ENCODE results near the gene ZBTB12.

ZBTB12 gene

GRCh38 chr6:31930962-31931361, 29.1 kb upstream of the ZBTB12 start:
- no peak overlapping the region for H3K27ac ChIP-seq
- TF ChIP-seq CTCF (conservative IDR thresholded peaks at IDR 0.05): no peak

GRCh38 chr6:31928672-31928939, 26.7 kb upstream of the ZBTB12 start:
- no peak for TF ChIP-seq CTCF (conservative IDR thresholded peaks at IDR 0.05)
- H3K27ac ChIP-seq: no peak overlapping the region

GRCh38 chr6:31927863-31928671, 26.2 kb upstream of the ZBTB12 start:
- H3K27ac ChIP-seq: no peak overlapping the region
- TF ChIP-seq CTCF (conservative IDR thresholded peaks at IDR 0.05): no peak

GRCh38 chr6:31927242-31927862, 25.5 kb upstream of the ZBTB12 start, which contains the start of gene C2:
C2 (plus strand) TSS chr6:31927717; CDS start chr6:31927753, 36 bp downstream.
- TF ChIP-seq CTCF (conservative IDR thresholded peaks at IDR 0.05): no peak
- H3K27ac ChIP-seq: no peak within 1 kb of the TSS

GRCh38 chr6:31922942-31923341, 21.1 kb upstream of the ZBTB12 start:
- H3K27ac ChIP-seq: no peak overlapping the region
- TF ChIP-seq CTCF (conservative IDR thresholded peaks at IDR 0.05): no peak

- peak overlapping the region; percentile 56 for H3K27ac ChIP-seq
- TF ChIP-seq CTCF (conservative IDR thresholded peaks at IDR 0.05): no peak
Observed at GRCh38 chr6:31920811-31921210, 18.9 kb upstream of the ZBTB12 start.

GRCh38 chr6:31919624-31920303, 17.9 kb upstream of the ZBTB12 start:
- TF ChIP-seq CTCF (conservative IDR thresholded peaks at IDR 0.05): no peak

More at GRCh38 chr6:31919624-31920303, 17.9 kb upstream of the ZBTB12 start:
- H3K27ac ChIP-seq: peak overlapping the region; percentile 56

Measured in VCaP (cell line).